ENCODE measurements around the gene TRIM13. TPM values are rescaled to one million over a fixed set of nuclear protein-coding genes. Genes with fewer than 3 reads are reported as not detected.

TRIM13 gene
- polyA plus RNA-seq, 5 donors = 41.5 to 57.8 (median 51.8) TPM

GRCh38 chr13:49993666-49994065 is 3.2 kb upstream of the TRIM13 start:
- no peak for DNase-seq

GRCh38 chr13:49995625-49996101 is 1.2 kb upstream of the TRIM13 start:
- DNase-seq = peak in 1 of 2 donors; percentile 28

- peak; percentile 90 to 92 for DNase-seq
Measured at GRCh38 chr13:49996161-49996915, 504 bp upstream of the TRIM13 start.

GRCh38 chr13:49997955-49998354 is 1.1 kb downstream of the TRIM13 start:
- peak; percentile 33 to 45 for DNase-seq

- no peak for DNase-seq
Measured at GRCh38 chr13:49998714-49999624, 2.1 kb downstream of the TRIM13 start.

- no peak for DNase-seq
Measured at GRCh38 chr13:50001287-50001686, 4.4 kb downstream of the TRIM13 start.

GRCh38 chr13:50006426-50007135 is 9.7 kb downstream of the TRIM13 start:
- DNase-seq = no peak

- DNase-seq = no peak
Measured at GRCh38 chr13:50011461-50011860, 14.6 kb downstream of the TRIM13 start.

- no peak for DNase-seq
Measured at GRCh38 chr13:50012396-50013169, 15.7 kb downstream of the TRIM13 start.

- no peak for DNase-seq
Measured at GRCh38 chr13:50014386-50014785, 17.5 kb downstream of the TRIM13 start.

GRCh38 chr13:50015258-50015657 is 18.4 kb downstream of the TRIM13 start, which contains the start of gene KCNRG:
Gene KCNRG (plus strand): TSS chr13:50015444. CDS start chr13:50015494, 50 bp downstream.
- peak in 1 of 2 donors; percentile 15 for DNase-seq

- no peak for DNase-seq
Measured at GRCh38 chr13:50015750-50016149, 18.9 kb downstream of the TRIM13 start.

GRCh38 chr13:50016444-50016843 is 19.6 kb downstream of the TRIM13 start:
- no peak for DNase-seq

GRCh38 chr13:50017819-50018218 is 21.0 kb downstream of the TRIM13 start:
- no peak for DNase-seq

- DNase-seq = peak; percentile 22 to 35
Measured at GRCh38 chr13:50025436-50025835, 28.6 kb downstream of the TRIM13 start.

GRCh38 chr13:50026788-50027473 is 30.1 kb downstream of the TRIM13 start:
- no peak for DNase-seq

GRCh38 chr13:50030315-50030714 is 33.5 kb downstream of the TRIM13 start:
- DNase-seq = no peak

- no peak for DNase-seq
Measured at GRCh38 chr13:50033725-50034124, 36.9 kb downstream of the TRIM13 start.

- no peak for DNase-seq
Measured at GRCh38 chr13:50037788-50038187, 40.9 kb downstream of the TRIM13 start.

GRCh38 chr13:50038266-50038665 is 41.4 kb downstream of the TRIM13 start:
- no peak for DNase-seq

Measured in right lung (tissue), 5 donors.